Parathyroid adenoma (tissue), 2 donors: Measurements from ENCODE around the gene SAPCD1.

Experiments used
- H2AFZ ChIP-seq: fragments of 300-600 bp; sonication (generic); one replicate; pipeline ENCODE4 v1.7.0; 2017; ENCODE audit warnings: antibody characterized with exemption, mild to moderate bottlenecking
- H3K27ac ChIP-seq: fragments of 300-600 bp; sonication (generic); one replicate; pipeline ENCODE4 v1.7.0; 2017
- H3K27me3 ChIP-seq: fragments of 300-600 bp; sonication (generic); one replicate; pipeline ENCODE4 v1.7.0; 2017; ENCODE audit warnings: low read length; ENCODE audit not compliant: control insufficient read depth, insufficient read depth
- H3K36me3 ChIP-seq: fragments of 300-600 bp; sonication (generic); one replicate; pipeline ENCODE4 v1.7.0; 2017; ENCODE audit warnings: low read length; ENCODE audit not compliant: control insufficient read depth, insufficient read depth
- H3K4me1 ChIP-seq: fragments of 300-600 bp; sonication (generic); one replicate; pipeline ENCODE4 v1.7.0; 2017; ENCODE audit warnings: control low read depth
- H3K4me2 ChIP-seq: fragments of 300-600 bp; sonication (generic); one replicate; pipeline ENCODE4 v1.7.0; 2017; ENCODE audit warnings: low read length
- H3K4me3 ChIP-seq: fragments of 300-600 bp; sonication (generic); one replicate; pipeline ENCODE4 v1.7.0; 2017; ENCODE audit warnings: low read depth, low read length
- H3K79me2 ChIP-seq: fragments of 300-600 bp; sonication (generic); one replicate; pipeline ENCODE4 v1.7.0; 2017; ENCODE audit warnings: control low read depth
- H3K9ac ChIP-seq: fragments of 300-600 bp; sonication (generic); one replicate; pipeline ENCODE4 v1.7.0; 2017; ENCODE audit warnings: mild to moderate bottlenecking
- H3K9me3 ChIP-seq: fragments of 300-600 bp; sonication (generic); one replicate; pipeline ENCODE4 v1.7.0; 2017; ENCODE audit warnings: low read length; ENCODE audit not compliant: control insufficient read depth
- CTCF ChIP-seq: fragments of 300-600 bp; sonication (generic); IDR thresholded peaks from one replicate; pipeline ENCODE4 v1.7.0; 2017; ENCODE audit warnings: antibody characterized with exemption, mild to moderate bottlenecking
- donor health status: primary hyperparathyroidism.

Gene SAPCD1

GRCh38 chr6:31794294-31794865 is 31.9 kb downstream of the SAPCD1 start:
- Histone ChIP-seq H3K4me1 (peaks cover 8% of the 10 kb centered on the region), H2AFZ (peak overlapping the region; percentile 98), H3K36me3 (no peaks in the 10 kb centered on the region), H3K27ac (peak overlapping the region; percentile 68), H3K4me3 (peak overlapping the region; percentile 86), H3K79me2 (no peaks in the 10 kb centered on the region), H3K4me2 (peak overlapping the region; percentile 85), H3K9me3 (no peaks in the 10 kb centered on the region), H3K9ac (peak overlapping the region; percentile 89), H3K27me3 (no peaks in the 10 kb centered on the region)
- no peak for TF ChIP-seq CTCF

DNA sequence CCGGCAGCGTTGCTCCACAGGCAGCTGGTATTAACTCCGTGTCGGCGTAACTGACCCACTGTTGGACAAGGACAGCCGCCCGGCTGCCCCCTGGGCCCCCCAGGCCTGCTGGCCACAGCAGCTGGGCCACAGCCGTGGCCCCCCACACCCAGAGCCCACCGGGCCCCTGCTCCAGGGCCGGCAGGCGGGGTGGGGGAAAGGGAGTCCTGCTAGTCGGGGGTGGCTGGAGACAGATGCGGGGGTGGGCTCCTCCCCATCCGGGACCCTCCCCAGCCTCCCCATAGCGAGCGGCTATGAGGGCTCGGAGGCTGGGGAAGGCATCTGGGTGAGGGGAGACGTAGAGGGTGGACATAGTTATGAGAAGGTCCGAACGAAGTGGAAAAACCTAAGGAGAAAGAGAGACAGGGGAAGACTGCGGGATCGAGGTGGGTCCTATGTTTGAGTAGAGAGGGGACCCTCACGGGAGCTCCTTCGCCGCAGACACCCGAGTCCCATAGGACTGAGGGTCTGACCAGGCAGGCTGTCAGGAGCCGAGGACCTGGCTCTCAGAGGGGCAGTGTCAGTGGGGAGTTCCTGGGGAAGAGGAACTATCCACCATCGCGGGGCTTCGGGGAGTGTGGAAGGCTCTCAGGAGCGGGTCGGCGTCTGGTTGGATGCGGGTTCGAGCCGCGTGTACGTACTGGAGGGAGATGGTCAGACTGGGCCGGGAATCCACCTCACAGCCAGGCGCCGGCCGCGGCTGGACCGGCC is 32.6 kb downstream of the SAPCD1 start:
- Histone ChIP-seq H3K4me1 (peaks cover 8% of the 10 kb centered on the region), H2AFZ (peak overlapping the region; percentile 98), H3K27me3 (no peaks in the 10 kb centered on the region), H3K9me3 (no peaks in the 10 kb centered on the region), H3K79me2 (no peaks in the 10 kb centered on the region), H3K27ac (peak overlapping the region; percentile 68), H3K9ac (peak overlapping the region; percentile 89), H3K4me3 (peak overlapping the region; percentile 86), H3K36me3 (no peaks in the 10 kb centered on the region), H3K4me2 (peak overlapping the region; percentile 85)
- no peak for TF ChIP-seq CTCF

DNA sequence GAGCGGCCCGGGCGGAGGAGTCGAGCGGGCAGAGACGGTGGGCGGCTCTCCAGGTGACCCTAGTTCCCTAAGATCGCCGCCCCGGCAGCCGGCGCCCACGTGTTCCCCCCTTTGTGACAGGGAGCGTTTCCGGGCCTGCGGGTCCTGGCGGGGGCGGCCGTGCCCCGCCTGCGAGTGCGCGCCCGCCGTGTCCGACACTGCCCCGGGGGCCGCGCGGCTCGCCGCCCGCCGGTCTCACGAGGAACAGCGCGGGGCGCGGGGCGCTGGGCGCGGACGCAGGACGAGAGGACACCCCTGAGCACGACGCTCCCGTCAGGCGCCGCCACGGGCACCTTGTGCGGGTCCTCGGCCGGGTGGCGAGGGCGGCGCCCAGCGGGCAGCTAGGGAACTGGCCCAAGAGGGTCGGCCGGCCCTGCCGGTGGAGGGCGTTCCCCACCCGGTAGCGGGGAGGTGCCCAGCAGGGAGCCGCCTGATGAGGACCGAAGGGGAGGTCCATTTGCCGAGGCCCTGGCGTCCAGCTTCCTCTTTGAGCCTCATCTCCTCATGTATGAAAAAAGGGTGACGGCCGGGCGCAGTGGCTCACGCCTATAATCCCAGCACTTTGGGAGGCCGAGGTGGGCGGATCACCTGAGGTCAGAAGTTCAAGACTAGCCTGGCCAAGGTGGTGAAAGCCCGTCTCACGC is 33.3 kb downstream of the SAPCD1 start, which contains the start of gene VARS1:
TSS of gene VARS1 (minus strand) at position 137 of the 683 bp plus-strand sequence. CDS start 535 bp downstream, outside the sequence.
- no peaks in the 10 kb centered on the region for H3K27me3 ChIP-seq
- H3K27ac ChIP-seq = peak within 1 kb of the TSS; percentile 68
- peak; percentile 93 for TF ChIP-seq CTCF
- no peaks in the 10 kb centered on the region for H3K9me3 ChIP-seq
- peak within 1 kb of the TSS; percentile 86 for H3K4me3 ChIP-seq
- H3K36me3 ChIP-seq = no peaks in the 10 kb centered on the region
- H3K79me2 ChIP-seq = no peaks in the 10 kb centered on the region
- peaks cover 8% of the 10 kb centered on the region for H3K4me1 ChIP-seq
- peak within 1 kb of the TSS; percentile 85 for H3K4me2 ChIP-seq
- peak within 1 kb of the TSS; percentile 89 for H3K9ac ChIP-seq
- H2AFZ ChIP-seq = peak within 1 kb of the TSS; percentile 98

DNA sequence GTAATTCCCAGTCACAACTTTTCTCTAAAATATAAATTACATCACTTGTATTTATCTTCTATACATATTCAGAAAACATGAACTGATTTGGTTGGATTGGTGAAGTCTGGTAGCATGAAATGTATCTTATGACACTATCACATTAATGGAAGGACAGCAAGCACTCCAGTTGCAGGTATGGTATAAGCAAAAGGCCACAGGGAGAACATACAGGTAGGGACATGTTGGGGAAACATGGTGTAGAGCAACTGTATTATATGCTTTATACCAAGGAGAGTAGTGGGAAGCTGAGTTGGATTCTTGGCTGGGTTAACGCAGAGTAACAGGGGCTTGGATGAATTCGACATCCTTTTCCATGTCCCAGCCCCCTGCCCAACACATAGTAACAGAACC is 34.5 kb downstream of the SAPCD1 start:
- Histone ChIP-seq H2AFZ (no peak overlapping the region), H3K27ac (peak overlapping the region; percentile 68), H3K27me3 (no peaks in the 10 kb centered on the region), H3K36me3 (no peaks in the 10 kb centered on the region), H3K4me2 (no peak overlapping the region), H3K9ac (no peak overlapping the region), H3K4me3 (no peak overlapping the region), H3K4me1 (peaks cover 8% of the 10 kb centered on the region), H3K9me3 (no peaks in the 10 kb centered on the region), H3K79me2 (no peaks in the 10 kb centered on the region)
- TF ChIP-seq CTCF = no peak
